Ishikawa (cell line): ENCODE measurements around the gene ARL4A.

Experiments used
- CEBPB ChIP-seq: IDR thresholded peaks from 2 replicates; pipeline ENCODE4 v1.6.1; 2012
- CREB1 ChIP-seq: IDR thresholded peaks from 2 replicates; pipeline ENCODE4 v1.6.1; 2012; ENCODE audit warnings: low read depth
- EGR1 ChIP-seq: IDR thresholded peaks from 2 replicates; pipeline ENCODE4 v1.6.1; 2012
- EP300 ChIP-seq: IDR thresholded peaks from 2 replicates; pipeline ENCODE4 v1.6.1; 2012; ENCODE audit warnings: borderline replicate concordance
- FOXM1 ChIP-seq: IDR thresholded peaks from 2 replicates; pipeline ENCODE4 v1.6.1; 2012; ENCODE audit warnings: low read depth, borderline replicate concordance
- MAX ChIP-seq: IDR thresholded peaks from 2 replicates; pipeline ENCODE4 v1.6.1; 2012
- NFIC ChIP-seq: IDR thresholded peaks from 2 replicates; pipeline ENCODE4 v1.6.1; 2012
- RAD21 ChIP-seq: IDR thresholded peaks from 2 replicates; pipeline ENCODE4 v1.6.1; 2012; ENCODE audit warnings: low read depth
- TAF1 ChIP-seq: IDR thresholded peaks from 2 replicates; pipeline ENCODE4 v1.6.1; 2012; ENCODE audit warnings: low read depth, mild to moderate bottlenecking
- TCF12 ChIP-seq: IDR thresholded peaks from 2 replicates; pipeline ENCODE4 v1.6.1; 2012; ENCODE audit warnings: low read depth
- TEAD4 ChIP-seq: IDR thresholded peaks from 2 replicates; pipeline ENCODE4 v1.6.1; 2012
- YY1 ChIP-seq: IDR thresholded peaks from 2 replicates; pipeline ENCODE4 v1.6.1; 2012; ENCODE audit warnings: low read depth
- ZBTB7A ChIP-seq: IDR thresholded peaks from 2 replicates; pipeline ENCODE4 v1.6.1; 2012; ENCODE audit warnings: low read depth
- TF ChIP-seq, protein P1 (sequence below): IDR thresholded peaks from 2 replicates; pipeline ENCODE4 v1.6.1; 2012; ENCODE audit warnings: low read depth, mild to moderate bottlenecking
- TF ChIP-seq, protein P2 (sequence below): IDR thresholded peaks from 2 replicates; pipeline ENCODE4 v1.6.1; 2012

The ARL4A gene

DNA sequence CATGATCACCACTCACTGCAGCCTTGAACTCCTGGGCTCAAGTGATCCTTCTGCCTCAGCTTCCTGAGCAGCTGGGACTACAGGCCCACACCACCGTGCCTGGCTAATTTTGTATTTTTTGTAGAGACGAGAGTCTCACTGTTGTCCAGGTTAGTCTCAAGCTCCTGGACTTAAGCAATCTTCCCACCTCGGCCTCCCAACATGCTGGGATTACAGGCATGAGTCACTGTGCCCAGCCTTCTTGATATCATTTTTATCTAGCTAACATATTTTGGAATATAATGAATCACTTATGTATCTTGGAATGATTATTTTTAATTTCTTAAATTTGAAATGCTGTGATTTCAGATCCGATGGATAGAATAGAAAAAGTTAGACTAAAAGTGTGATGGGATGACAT, 18.4 kb downstream of the ARL4A start:
- TF ChIP-seq NFIC = no peak

DNA sequence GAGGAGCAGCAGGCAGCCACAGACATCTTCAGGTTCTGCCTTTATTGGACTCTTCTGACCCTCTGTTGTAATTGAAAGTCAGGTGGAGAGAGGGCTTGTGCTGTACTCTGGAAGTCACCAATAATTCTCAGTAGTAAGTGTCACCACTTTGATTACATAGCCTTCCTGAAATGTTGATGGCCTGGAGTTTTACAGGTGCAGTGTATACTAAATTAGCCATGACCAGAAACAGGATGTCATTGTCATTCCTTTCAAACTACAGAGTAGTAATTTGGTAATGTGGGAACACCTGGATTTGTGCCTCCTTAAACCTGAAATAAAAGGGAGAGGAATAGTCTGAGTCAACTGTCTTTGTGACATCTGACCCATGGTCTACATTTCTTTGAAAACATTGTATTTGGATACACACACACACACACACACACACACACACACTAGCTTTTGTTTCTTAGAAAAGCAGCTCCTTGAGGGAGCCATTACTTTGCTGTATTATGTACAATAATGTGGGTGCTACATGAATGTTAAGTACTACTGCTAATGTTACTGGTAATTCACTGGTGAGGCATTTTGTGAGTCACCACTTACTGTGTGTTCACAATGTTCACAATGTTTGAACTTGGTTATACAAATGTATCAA, 19.6 kb downstream of the ARL4A start:
- no peak for TF ChIP-seq YY1
- peak; percentile 38; the same call in 1 of the 2 replicates for TF ChIP-seq TEAD4
- TF ChIP-seq NFIC = no peak
- no peak for TF ChIP-seq FOXM1
- TF ChIP-seq EP300 = peak; percentile 22; the same call in 1 of the 2 replicates
- TF ChIP-seq, protein P1, sequence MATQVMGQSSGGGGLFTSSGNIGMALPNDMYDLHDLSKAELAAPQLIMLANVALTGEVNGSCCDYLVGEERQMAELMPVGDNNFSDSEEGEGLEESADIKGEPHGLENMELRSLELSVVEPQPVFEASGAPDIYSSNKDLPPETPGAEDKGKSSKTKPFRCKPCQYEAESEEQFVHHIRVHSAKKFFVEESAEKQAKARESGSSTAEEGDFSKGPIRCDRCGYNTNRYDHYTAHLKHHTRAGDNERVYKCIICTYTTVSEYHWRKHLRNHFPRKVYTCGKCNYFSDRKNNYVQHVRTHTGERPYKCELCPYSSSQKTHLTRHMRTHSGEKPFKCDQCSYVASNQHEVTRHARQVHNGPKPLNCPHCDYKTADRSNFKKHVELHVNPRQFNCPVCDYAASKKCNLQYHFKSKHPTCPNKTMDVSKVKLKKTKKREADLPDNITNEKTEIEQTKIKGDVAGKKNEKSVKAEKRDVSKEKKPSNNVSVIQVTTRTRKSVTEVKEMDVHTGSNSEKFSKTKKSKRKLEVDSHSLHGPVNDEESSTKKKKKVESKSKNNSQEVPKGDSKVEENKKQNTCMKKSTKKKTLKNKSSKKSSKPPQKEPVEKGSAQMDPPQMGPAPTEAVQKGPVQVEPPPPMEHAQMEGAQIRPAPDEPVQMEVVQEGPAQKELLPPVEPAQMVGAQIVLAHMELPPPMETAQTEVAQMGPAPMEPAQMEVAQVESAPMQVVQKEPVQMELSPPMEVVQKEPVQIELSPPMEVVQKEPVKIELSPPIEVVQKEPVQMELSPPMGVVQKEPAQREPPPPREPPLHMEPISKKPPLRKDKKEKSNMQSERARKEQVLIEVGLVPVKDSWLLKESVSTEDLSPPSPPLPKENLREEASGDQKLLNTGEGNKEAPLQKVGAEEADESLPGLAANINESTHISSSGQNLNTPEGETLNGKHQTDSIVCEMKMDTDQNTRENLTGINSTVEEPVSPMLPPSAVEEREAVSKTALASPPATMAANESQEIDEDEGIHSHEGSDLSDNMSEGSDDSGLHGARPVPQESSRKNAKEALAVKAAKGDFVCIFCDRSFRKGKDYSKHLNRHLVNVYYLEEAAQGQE = no peak
- no peak for TF ChIP-seq EGR1
- TF ChIP-seq TCF12 = peak; percentile 65
- no peak for TF ChIP-seq MAX
- TF ChIP-seq, protein P2, sequence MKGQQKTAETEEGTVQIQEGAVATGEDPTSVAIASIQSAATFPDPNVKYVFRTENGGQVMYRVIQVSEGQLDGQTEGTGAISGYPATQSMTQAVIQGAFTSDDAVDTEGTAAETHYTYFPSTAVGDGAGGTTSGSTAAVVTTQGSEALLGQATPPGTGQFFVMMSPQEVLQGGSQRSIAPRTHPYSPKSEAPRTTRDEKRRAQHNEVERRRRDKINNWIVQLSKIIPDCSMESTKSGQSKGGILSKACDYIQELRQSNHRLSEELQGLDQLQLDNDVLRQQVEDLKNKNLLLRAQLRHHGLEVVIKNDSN = no peak
- TF ChIP-seq CREB1 = no peak

GRCh38 chr7:12708314-12708713, 20.9 kb downstream of the ARL4A start:
- TF ChIP-seq EGR1 (no peak), TEAD4 (no peak), YY1 (no peak), RAD21 (no peak), CREB1 (no peak), FOXM1 (no peak), EP300 (no peak), TAF1 (no peak)
- TF ChIP-seq, protein P2 = no peak

GRCh38 chr7:12709726-12710502, 22.5 kb downstream of the ARL4A start:
- TF ChIP-seq TEAD4 (peak; percentile 33), YY1 (no peak), CEBPB (peak; percentile 62)

DNA sequence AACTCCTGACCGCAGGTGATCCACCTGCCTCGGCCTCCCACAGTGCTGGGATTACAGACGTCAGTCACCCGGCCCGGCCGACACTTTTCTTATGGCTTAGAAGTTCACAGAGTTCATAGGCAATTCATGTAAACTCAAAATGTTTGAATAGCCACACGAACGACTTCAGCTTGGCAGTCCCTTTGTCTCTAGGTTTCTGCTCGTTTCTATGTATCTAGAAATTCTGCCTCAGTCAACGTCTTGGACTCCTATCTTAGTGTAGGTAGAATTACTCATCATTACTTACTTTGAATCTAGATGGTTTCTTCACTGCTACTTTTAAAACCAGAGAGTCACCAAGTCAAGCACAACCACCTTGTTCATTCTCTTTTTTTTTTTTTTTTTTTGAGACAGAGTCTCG, 23.7 kb downstream of the ARL4A start:
- no peak for TF ChIP-seq TCF12
- TF ChIP-seq TEAD4 = no peak
- no peak for TF ChIP-seq MAX
- TF ChIP-seq EP300 = no peak
- TF ChIP-seq YY1 = no peak
- TF ChIP-seq, protein P2 = no peak
- no peak for TF ChIP-seq CREB1
- TF ChIP-seq CEBPB = no peak
- no peak for TF ChIP-seq FOXM1
- TF ChIP-seq, protein P1 = no peak
- TF ChIP-seq EGR1 = no peak
- TF ChIP-seq RAD21 = no peak

DNA sequence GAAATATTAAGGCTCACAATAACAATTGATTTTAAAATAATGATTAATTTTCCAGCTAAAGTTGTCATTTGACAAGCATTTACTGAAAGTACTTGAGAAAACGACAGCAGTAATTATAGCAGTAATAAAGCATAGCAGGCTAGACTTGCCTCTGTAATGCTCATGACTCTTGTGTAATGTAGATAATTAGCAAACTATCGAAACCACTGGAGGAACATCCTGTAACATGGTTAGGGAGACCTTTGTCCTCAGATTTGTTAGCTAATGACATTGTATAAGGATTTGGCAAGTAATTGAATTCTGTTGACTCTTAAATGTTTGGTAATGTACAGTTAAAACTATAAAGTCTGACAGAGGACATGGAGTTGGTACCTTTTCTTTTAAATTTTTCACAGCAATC, 24.8 kb downstream of the ARL4A start:
- TF ChIP-seq TCF12 (no peak), EP300 (no peak), RAD21 (no peak), FOXM1 (no peak), CREB1 (no peak), ZBTB7A (no peak), TEAD4 (no peak), EGR1 (no peak)
- TF ChIP-seq, protein P1 = no peak
